Subcutaneous abdominal adipose tissue (tissue), 5 donors: Measurements from ENCODE around the gene C3orf85.

Source experiments
- H3K27ac ChIP-seq: one replicate; pipeline ENCODE4 v1.7.0; 2013; ENCODE audit warnings: low read depth, mild to moderate bottlenecking, inconsistent platforms, low read length, moderate library complexity
- H3K27me3 ChIP-seq, 5 donors: one replicate each; pipeline ENCODE4 v1.7.0; 2013; ENCODE audit warnings: low read length in 5 of 5, inconsistent platforms in 1 of 5; ENCODE audit not compliant: control insufficient read depth in 5 of 5, insufficient read depth in 4 of 5
- H3K36me3 ChIP-seq, 5 donors: one replicate each; pipeline ENCODE4 v1.7.0; 2013; ENCODE audit warnings: low read length in 5 of 5; ENCODE audit not compliant: control insufficient read depth in 5 of 5, insufficient read depth in 5 of 5
- H3K4me1 ChIP-seq, 5 donors: one replicate each; pipeline ENCODE4 v1.7.0; 2013; ENCODE audit warnings: low read length in 5 of 5, mild to moderate bottlenecking in 3 of 5, moderate library complexity in 1 of 5; ENCODE audit not compliant: control insufficient read depth in 5 of 5, insufficient read depth in 5 of 5
- H3K4me3 ChIP-seq, 5 donors: one replicate each; pipeline ENCODE4 v1.7.0; 2013; ENCODE audit warnings: low read length in 5 of 5, low read depth in 1 of 5
- H3K9ac ChIP-seq, 5 donors: one replicate each; pipeline ENCODE4 v1.7.0; 2013; ENCODE audit warnings: low read length in 5 of 5, mild to moderate bottlenecking in 4 of 5, moderate library complexity in 3 of 5
- H3K9me3 ChIP-seq, 5 donors: one replicate each; pipeline ENCODE4 v1.7.0; 2013; ENCODE audit warnings: low read length in 5 of 5; ENCODE audit not compliant: control insufficient read depth in 5 of 5
- donor health status: healthy.
- donor health status: healthy.
- donor health status: healthy.
- donor health status: healthy.
- donor health status: healthy.

C3orf85 gene

DNA sequence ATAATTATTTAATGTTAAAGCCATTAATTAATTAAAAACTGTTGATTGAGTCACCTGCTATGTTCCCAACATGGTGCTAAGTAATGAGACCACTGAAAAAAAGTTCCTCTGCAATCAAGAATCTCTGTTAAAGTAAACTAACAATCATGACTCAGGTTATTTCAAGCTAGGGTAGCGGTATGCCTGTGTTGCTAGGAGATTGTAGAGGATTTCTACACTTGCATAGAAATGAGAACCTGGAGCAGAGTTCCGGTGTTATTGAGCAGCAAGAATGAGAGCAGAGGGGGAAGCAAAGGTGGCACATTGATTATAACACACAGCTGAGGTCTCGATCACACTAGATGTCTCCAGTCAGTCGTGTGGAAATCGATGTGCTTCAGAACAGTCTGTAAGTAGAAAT is 41.4 kb downstream of the C3orf85 start:
- no peaks in the 10 kb centered on the region for H3K4me1 ChIP-seq
- no peaks in the 10 kb centered on the region for H3K27me3 ChIP-seq
- H3K9ac ChIP-seq = no peak overlapping the region
- H3K4me3 ChIP-seq = no peak overlapping the region
- H3K9me3 ChIP-seq = no peaks in the 10 kb centered on the region
- H3K27ac ChIP-seq = no peak overlapping the region
- H3K36me3 ChIP-seq = no peaks in the 10 kb centered on the region

- no peak overlapping the region for H3K4me3 ChIP-seq
- no peaks in the 10 kb centered on the region for H3K27me3 ChIP-seq
- no peak overlapping the region for H3K27ac ChIP-seq
- no peaks in the 10 kb centered on the region for H3K36me3 ChIP-seq
- H3K4me1 ChIP-seq = no peaks in the 10 kb centered on the region
- H3K9ac ChIP-seq = no peak overlapping the region
- no peaks in the 10 kb centered on the region for H3K9me3 ChIP-seq
Measured at GRCh38 chr3:109178708-109179107, 42.2 kb downstream of the C3orf85 start.

DNA sequence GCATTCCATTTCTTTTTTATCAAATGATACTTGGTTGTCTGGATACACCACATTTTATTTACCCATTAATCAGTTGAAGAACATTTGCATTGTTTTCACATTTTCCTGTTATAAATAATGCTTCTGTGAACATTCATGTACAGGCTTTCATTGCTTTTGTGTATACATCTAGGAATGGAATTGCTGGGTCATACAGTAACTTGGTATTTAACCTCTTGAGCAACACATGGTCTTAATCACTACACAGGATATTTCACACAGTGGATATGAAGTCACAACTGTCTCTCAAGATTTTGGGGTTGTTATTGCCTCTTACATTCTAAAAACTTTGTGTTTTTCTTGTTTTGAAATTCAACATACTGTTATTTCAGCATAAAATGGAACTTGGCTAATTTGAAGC is 48.2 kb downstream of the C3orf85 start:
- Histone ChIP-seq H3K27me3 (no peaks in the 10 kb centered on the region), H3K9ac (no peak overlapping the region)

DNA sequence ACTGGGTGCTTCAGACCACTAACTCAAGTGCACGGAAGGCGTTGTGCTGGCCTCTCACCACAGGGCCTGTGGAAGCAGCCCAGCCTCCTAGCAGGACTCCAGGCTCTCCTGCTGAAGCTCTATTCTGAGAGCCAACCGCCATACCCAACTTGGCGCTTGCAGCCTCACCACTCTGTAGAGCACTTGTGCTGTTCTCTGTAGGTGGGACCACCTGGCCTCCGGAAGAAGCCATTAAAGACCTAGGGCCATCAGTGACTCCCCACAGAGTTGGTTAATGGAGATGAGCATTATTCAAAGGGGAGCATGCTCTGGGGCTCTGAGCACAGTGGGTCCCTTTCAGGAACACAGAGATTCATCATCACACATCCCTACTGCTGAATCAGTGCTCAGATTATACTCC is 50.9 kb downstream of the C3orf85 start:
- no peak overlapping the region for H3K4me3 ChIP-seq
- H3K4me1 ChIP-seq = peaks cover 0 to 4% (median 0%) of the 10 kb centered on the region in 5 donors
- H3K27ac ChIP-seq = no peak overlapping the region
- H3K27me3 ChIP-seq = no peaks in the 10 kb centered on the region
- no peaks in the 10 kb centered on the region for H3K9me3 ChIP-seq
- no peak overlapping the region for H3K9ac ChIP-seq
- no peaks in the 10 kb centered on the region for H3K36me3 ChIP-seq

More for the DNA sequence above, 48.2 kb downstream of the C3orf85 start:
- Histone ChIP-seq H3K4me1 (peaks cover 0 to 4% (median 0%) of the 10 kb centered on the region in 5 donors), H3K4me3 (no peak overlapping the region), H3K27ac (no peak overlapping the region), H3K36me3 (no peaks in the 10 kb centered on the region), H3K9me3 (no peaks in the 10 kb centered on the region)

GRCh38 chr3:109188741-109189140 is 52.2 kb downstream of the C3orf85 start:
- Histone ChIP-seq H3K27ac (no peak overlapping the region), H3K9ac (no peak overlapping the region), H3K36me3 (no peaks in the 10 kb centered on the region), H3K4me1 (peaks cover 0 to 4% (median 0%) of the 10 kb centered on the region in 5 donors), H3K9me3 (no peaks in the 10 kb centered on the region), H3K27me3 (no peaks in the 10 kb centered on the region), H3K4me3 (no peak overlapping the region)

DNA sequence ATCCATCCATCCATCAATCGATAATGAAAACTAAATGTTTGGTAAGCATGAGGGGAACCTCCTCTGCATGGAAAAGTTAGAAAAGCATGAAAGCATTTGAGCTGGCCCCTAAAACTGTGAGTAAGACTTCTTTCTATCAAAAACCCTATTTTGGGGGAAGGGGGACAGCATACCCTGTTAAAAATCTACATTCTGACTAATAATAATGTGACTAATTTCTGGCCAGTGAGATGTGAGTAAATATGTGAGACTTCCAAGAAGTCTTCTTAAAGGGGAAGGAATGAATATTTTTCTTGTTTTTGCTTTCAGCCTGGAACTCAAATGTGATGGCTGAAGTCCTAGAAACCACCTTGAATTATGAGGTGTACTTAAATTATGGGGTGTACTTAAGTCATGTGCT is 54.9 kb downstream of the C3orf85 start:
- peaks cover 0 to 4% (median 0%) of the 10 kb centered on the region in 5 donors for H3K4me1 ChIP-seq
- no peak overlapping the region for H3K9ac ChIP-seq
- no peaks in the 10 kb centered on the region for H3K27me3 ChIP-seq

DNA sequence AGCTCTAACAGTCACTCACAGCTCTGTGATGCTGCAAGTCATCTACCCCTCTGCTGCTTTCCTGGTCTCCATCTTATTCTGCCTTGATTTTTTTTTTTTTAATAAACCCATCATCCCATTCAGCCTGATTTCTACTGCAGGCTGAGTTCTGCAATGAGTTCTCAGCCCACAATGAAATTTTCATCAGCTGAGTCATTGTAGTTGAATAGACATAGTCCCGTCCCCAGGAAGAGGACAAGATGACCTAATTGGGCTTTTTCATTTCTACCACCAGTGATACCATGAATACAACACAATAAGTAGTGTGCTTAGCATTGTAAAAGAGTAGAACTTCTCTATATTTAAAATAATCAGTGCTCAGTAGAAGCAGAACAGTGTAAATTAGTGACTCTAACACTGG is 59.3 kb downstream of the C3orf85 start:
- no peak overlapping the region for H3K27ac ChIP-seq

More for the DNA sequence above, 54.9 kb downstream of the C3orf85 start:
- Histone ChIP-seq H3K27ac (no peak overlapping the region), H3K4me3 (no peak overlapping the region), H3K36me3 (no peaks in the 10 kb centered on the region), H3K9me3 (no peaks in the 10 kb centered on the region)

More for the DNA sequence above, 59.3 kb downstream of the C3orf85 start:
- Histone ChIP-seq H3K9ac (no peak overlapping the region), H3K4me3 (no peak overlapping the region), H3K9me3 (peaks cover 0 to 6% (median 0%) of the 10 kb centered on the region in 5 donors), H3K4me1 (no peaks in the 10 kb centered on the region), H3K27me3 (no peaks in the 10 kb centered on the region), H3K36me3 (no peaks in the 10 kb centered on the region)
